HEK293 (cell line): Measurements from ENCODE around the gene USP7.

Experiments
- CTCF ChIA-PET: fragments of 350-600 bp; formaldehyde crosslinking; extraction: SDS; loops from one replicate; lab custom pipeline; 2021; ENCODE audit warnings: antibody characterized with exemption; lab: Yijun Ruan, JAX
- POLR2A ChIA-PET: fragments of 300-600 bp; formaldehyde crosslinking; extraction: SDS; loops from one replicate; lab custom pipeline; 2020; ENCODE audit warnings: antibody characterized with exemption, inconsistent platforms; lab: Yijun Ruan, JAX
- H3K27ac ChIP-seq: fragments of 200-500 bp; sonication (Bioruptor generic); 2 replicates; pipeline ENCODE4 v1.5.1; 2014; ENCODE audit warnings: low read depth, low read length, control low read depth, inconsistent platforms; ENCODE audit errors: extremely low read depth
- H3K36me3 ChIP-seq, 2 experiments: fragments of 200-500 bp in 1 of 2; sonication (Bioruptor generic) in 1 of 2; 1 replicate in 1 of 2; 2 replicates in 1 of 2; pipeline ENCODE4 v1.5.1; 2014 to 2017; ENCODE audit warnings: inconsistent platforms in 2 of 2, low read length in 2 of 2; ENCODE audit not compliant: control insufficient read depth in 2 of 2, insufficient read depth in 1 of 2
- H3K4me1 ChIP-seq: fragments of 200-500 bp; sonication (Bioruptor generic); 2 replicates; pipeline ENCODE4 v1.5.1; 2014; ENCODE audit warnings: mild to moderate bottlenecking, low read length, inconsistent platforms; ENCODE audit not compliant: control insufficient read depth, insufficient read depth
- H3K4me3 ChIP-seq: 2 replicates; pipeline ENCODE4 v1.5.1; 2011; ENCODE audit warnings: low read depth, mild to moderate bottlenecking, control low read depth, low read length, moderate library complexity
- H3K9me3 ChIP-seq: fragments of 200-500 bp; sonication (Bioruptor generic); 2 replicates; pipeline ENCODE4 v1.5.1; 2014; ENCODE audit warnings: low read depth, low read length, inconsistent platforms; ENCODE audit not compliant: control insufficient read depth, insufficient read depth
- GLIS1 ChIP-seq: fragments of 450-650 bp; formaldehyde crosslinking; IDR thresholded peaks from 2 replicates; pipeline ENCODE4 v1.5.1; 2016; ENCODE audit warnings: missing biosample characterization, missing genetic modification characterization
- GLIS2 ChIP-seq: fragments of 450-650 bp; formaldehyde crosslinking; IDR thresholded peaks from 2 replicates; pipeline ENCODE4 v1.5.1; 2016; ENCODE audit warnings: missing biosample characterization, missing genetic modification characterization
- HIC1 ChIP-seq: fragments of 450-650 bp; formaldehyde crosslinking; IDR thresholded peaks from 2 replicates; pipeline ENCODE4 v1.5.1; 2016; ENCODE audit warnings: missing biosample characterization, missing genetic modification characterization
- OVOL3 ChIP-seq: fragments of 450-650 bp; formaldehyde crosslinking; IDR thresholded peaks from 2 replicates; pipeline ENCODE4 v1.5.1; 2016; ENCODE audit warnings: missing biosample characterization, missing genetic modification characterization
- ZBTB1 ChIP-seq: fragments of 450-650 bp; formaldehyde crosslinking; IDR thresholded peaks from 2 replicates; pipeline ENCODE4 v1.5.1; 2016; ENCODE audit warnings: missing biosample characterization, missing genetic modification characterization
- ZIC2 ChIP-seq: fragments of 450-650 bp; formaldehyde crosslinking; IDR thresholded peaks from 2 replicates; pipeline ENCODE4 v1.5.1; 2016; ENCODE audit warnings: missing biosample characterization, missing genetic modification characterization
- ZNF121 ChIP-seq: fragments of 450-650 bp; formaldehyde crosslinking; IDR thresholded peaks from 2 replicates; pipeline ENCODE4 v1.5.1; 2016; ENCODE audit warnings: missing biosample characterization, missing genetic modification characterization
- ZNF221 ChIP-seq: fragments of 450-650 bp; formaldehyde crosslinking; IDR thresholded peaks from 2 replicates; pipeline ENCODE4 v1.5.1; 2017; ENCODE audit warnings: missing biosample characterization, missing genetic modification characterization, borderline replicate concordance
- ZNF350 ChIP-seq: fragments of 450-650 bp; formaldehyde crosslinking; IDR thresholded peaks from 2 replicates; pipeline ENCODE4 v1.5.0; 2017; ENCODE audit warnings: missing biosample characterization, mild to moderate bottlenecking, missing genetic modification characterization
- ZNF398 ChIP-seq: fragments of 450-650 bp; formaldehyde crosslinking; IDR thresholded peaks from 2 replicates; pipeline ENCODE4 v1.5.1; 2017; ENCODE audit warnings: missing biosample characterization, missing genetic modification characterization
- ZNF610 ChIP-seq: fragments of 450-650 bp; formaldehyde crosslinking; IDR thresholded peaks from 2 replicates; pipeline ENCODE4 v1.5.1; 2016; ENCODE audit warnings: missing biosample characterization, missing genetic modification characterization, borderline replicate concordance
- ZNF692 ChIP-seq: fragments of 450-650 bp; formaldehyde crosslinking; IDR thresholded peaks from 2 replicates; pipeline ENCODE4 v1.5.1; 2016; ENCODE audit warnings: missing biosample characterization, missing genetic modification characterization
- ZNF707 ChIP-seq: fragments of 450-650 bp; formaldehyde crosslinking; IDR thresholded peaks from 2 replicates; pipeline ENCODE4 v1.5.1; 2016; ENCODE audit warnings: missing biosample characterization, missing genetic modification characterization
- TF ChIP-seq, protein P1 (sequence below): fragments of 450-650 bp; formaldehyde crosslinking; IDR thresholded peaks from 2 replicates; pipeline ENCODE4 v1.5.1; 2016; ENCODE audit warnings: missing biosample characterization, missing genetic modification characterization

Gene USP7

DNA sequence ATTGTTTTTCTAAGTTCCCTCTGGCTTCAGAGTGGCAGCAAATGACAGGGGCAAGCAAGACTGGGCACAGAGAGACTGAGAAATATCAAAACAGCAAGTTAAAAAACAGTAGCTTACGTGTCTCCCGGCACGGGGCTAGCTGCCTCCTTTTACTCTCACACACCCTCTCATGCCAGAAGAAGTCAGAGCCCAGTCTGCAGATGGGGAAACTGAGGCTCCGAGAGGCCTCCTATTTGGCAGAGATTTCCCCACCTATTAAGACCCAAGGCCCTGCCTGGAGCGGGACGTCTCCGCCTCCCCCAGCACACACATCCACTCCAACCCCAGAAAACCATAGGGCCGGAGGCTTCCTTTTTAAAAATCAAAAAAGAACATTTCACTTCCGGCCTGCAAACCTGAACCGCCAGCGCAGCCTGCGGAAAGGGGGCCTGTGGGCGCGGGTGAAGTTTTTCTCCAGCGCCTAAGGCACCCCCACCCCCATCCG lies 95.7 kb downstream of the USP7 start (continued):
- TF ChIP-seq ZNF121, result no peak
- TF ChIP-seq, protein P1, sequence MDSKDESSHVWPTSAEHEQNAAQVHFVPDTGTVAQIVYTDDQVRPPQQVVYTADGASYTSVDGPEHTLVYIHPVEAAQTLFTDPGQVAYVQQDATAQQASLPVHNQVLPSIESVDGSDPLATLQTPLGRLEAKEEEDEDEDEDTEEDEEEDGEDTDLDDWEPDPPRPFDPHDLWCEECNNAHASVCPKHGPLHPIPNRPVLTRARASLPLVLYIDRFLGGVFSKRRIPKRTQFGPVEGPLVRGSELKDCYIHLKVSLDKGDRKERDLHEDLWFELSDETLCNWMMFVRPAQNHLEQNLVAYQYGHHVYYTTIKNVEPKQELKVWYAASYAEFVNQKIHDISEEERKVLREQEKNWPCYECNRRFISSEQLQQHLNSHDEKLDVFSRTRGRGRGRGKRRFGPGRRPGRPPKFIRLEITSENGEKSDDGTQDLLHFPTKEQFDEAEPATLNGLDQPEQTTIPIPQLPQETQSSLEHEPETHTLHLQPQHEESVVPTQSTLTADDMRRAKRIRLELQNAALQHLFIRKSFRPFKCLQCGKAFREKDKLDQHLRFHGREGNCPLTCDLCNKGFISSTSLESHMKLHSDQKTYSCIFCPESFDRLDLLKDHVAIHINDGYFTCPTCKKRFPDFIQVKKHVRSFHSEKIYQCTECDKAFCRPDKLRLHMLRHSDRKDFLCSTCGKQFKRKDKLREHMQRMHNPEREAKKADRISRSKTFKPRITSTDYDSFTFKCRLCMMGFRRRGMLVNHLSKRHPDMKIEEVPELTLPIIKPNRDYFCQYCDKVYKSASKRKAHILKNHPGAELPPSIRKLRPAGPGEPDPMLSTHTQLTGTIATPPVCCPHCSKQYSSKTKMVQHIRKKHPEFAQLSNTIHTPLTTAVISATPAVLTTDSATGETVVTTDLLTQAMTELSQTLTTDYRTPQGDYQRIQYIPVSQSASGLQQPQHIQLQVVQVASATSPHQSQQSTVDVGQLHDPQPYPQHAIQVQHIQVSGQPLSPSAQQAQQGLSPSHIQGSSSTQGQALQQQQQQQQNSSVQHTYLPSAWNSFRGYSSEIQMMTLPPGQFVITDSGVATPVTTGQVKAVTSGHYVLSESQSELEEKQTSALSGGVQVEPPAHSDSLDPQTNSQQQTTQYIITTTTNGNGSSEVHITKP (tag by site-specific recombination), result no peak
- no peak for TF ChIP-seq ZBTB1 (tag by site-specific recombination)
- no peak for TF ChIP-seq ZNF610 (tag by site-specific recombination)
- TF ChIP-seq ZNF221 (tag by site-specific recombination), result no peak
- no peak for TF ChIP-seq OVOL3 (tag by site-specific recombination)
- TF ChIP-seq ZNF398 (tag by site-specific recombination), result no peak

DNA sequence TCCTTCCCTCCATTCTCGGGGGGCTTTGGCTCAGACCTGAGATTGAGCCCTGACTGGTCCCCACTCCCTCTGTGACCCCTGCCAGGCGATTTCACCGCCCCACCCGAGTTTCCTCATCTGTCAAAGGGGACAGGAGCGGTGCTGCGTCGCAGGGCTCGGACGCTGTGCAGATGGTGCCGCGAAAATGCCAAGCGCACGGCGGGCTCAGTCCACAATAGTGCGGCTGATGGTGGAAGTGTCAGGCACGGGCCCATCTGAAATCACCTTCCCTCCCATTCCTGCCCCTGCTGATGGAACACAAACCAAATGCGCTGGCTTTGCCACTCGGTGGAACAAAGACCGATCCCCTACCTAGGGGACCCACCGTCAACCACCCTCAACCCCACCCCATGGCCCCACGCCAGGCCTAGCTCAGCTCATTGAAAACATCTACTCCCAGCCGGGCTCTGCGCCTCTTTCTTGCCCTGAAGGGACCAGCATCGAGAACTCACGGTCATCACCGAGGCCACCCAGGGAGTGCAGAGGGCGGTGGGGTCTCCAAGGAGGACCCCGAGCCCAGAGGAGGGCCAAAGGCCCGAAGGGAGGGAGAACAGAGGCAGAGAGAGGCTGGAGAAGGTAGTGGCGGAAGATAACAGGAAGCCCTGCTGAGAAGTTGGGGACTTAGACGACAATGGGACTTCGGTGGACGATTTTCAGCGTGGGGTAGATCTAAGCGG lies 96.3 kb downstream of the USP7 start:
- ChIA-PET CTCF (no interaction called here), POLR2A (interaction anchor here (1.9 to 2.4 kb wide), 3 partner anchors 13 to 224 kb away, joined by 12 to 21 read pairs (median 14); partner anchors contain the start of genes HAPSTR1, PMM2 and TMEM186)
- Histone ChIP-seq H3K36me3 (peaks cover 0 to 14% of the 10 kb centered on the region in 2 experiments; a peak in 2 of 3 replicates), H3K4me1 (peaks cover 11% of the 10 kb centered on the region), H3K4me3 (peak overlapping the region; percentile 75), H3K9me3 (no peaks in the 10 kb centered on the region), H3K27ac (peak overlapping the region; percentile 90; the same call in 1 of the 2 replicates)
- no peak for TF ChIP-seq ZNF350 (tag by site-specific recombination)
- peak; percentile 91 for TF ChIP-seq GLIS1
- peak; percentile 81 for TF ChIP-seq GLIS2
- peak; percentile 21; the same call in 1 of the 2 replicates for TF ChIP-seq HIC1 (tag by site-specific recombination)
- peak; percentile 57; the same call in 1 of the 2 replicates for TF ChIP-seq ZNF692
- TF ChIP-seq ZNF707, result no peak
- peak; percentile 85 for TF ChIP-seq ZIC2
